IPS-20b (cell line): Measurements from ENCODE around the gene LEFTY1.

Experiments
- H3K27ac ChIP-seq: one replicate; pipeline ENCODE4 v1.5.1; 2013; ENCODE audit warnings: low read length
- H3K27me3 ChIP-seq: 2 replicates; pipeline ENCODE4 v1.6.1; 2013; ENCODE audit warnings: mild to moderate bottlenecking, low read length, inconsistent platforms; ENCODE audit not compliant: insufficient read depth
- H3K36me3 ChIP-seq: 2 replicates; pipeline ENCODE4 v1.6.1; 2013; ENCODE audit warnings: low read depth, mild to moderate bottlenecking, inconsistent platforms, low read length, moderate library complexity; ENCODE audit not compliant: insufficient read depth
- H3K4me1 ChIP-seq: 2 replicates; pipeline ENCODE4 v1.6.1; 2013; ENCODE audit warnings: mild to moderate bottlenecking, control low read depth, inconsistent platforms, low read length, moderate library complexity; ENCODE audit not compliant: insufficient read depth
- H3K4me3 ChIP-seq: 2 replicates; pipeline ENCODE4 v1.5.1; 2013; ENCODE audit warnings: mild to moderate bottlenecking, low read length, inconsistent platforms
- H3K9ac ChIP-seq: 2 replicates; pipeline ENCODE4 v1.6.1; 2013; ENCODE audit warnings: low read depth, mild to moderate bottlenecking, inconsistent platforms, low read length, moderate library complexity
- H3K9me3 ChIP-seq: 2 replicates; pipeline ENCODE4 v1.6.1; 2013; ENCODE audit warnings: mild to moderate bottlenecking, low read depth, low read length, inconsistent platforms; ENCODE audit not compliant: insufficient read depth

The LEFTY1 gene

GRCh38 chr1:225875044-225875815 is 13.7 kb downstream of the LEFTY1 start:
- H3K4me1 ChIP-seq: peaks cover 9% of the 10 kb centered on the region
- no peaks in the 10 kb centered on the region for H3K27me3 ChIP-seq
- H3K27ac ChIP-seq: no peak overlapping the region
- H3K9me3 ChIP-seq: no peaks in the 10 kb centered on the region
- peaks cover 46% of the 10 kb centered on the region for H3K36me3 ChIP-seq
- no peak overlapping the region for H3K4me3 ChIP-seq
- no peak overlapping the region for H3K9ac ChIP-seq

GRCh38 chr1:225874431-225874830 is 14.5 kb downstream of the LEFTY1 start:
- no peaks in the 10 kb centered on the region for H3K9me3 ChIP-seq
- H3K27me3 ChIP-seq: no peaks in the 10 kb centered on the region
- H3K4me1 ChIP-seq: peaks cover 2% of the 10 kb centered on the region; the same call in 1 of the 2 replicates
- H3K9ac ChIP-seq: no peak overlapping the region
- H3K4me3 ChIP-seq: no peak overlapping the region
- H3K36me3 ChIP-seq: peaks cover 46% of the 10 kb centered on the region
- H3K27ac ChIP-seq: no peak overlapping the region

GRCh38 chr1:225873281-225873850 is 15.6 kb downstream of the LEFTY1 start:
- no peak overlapping the region for H3K9ac ChIP-seq
- peaks cover 48% of the 10 kb centered on the region for H3K36me3 ChIP-seq
- no peak overlapping the region for H3K27ac ChIP-seq
- H3K4me3 ChIP-seq: no peak overlapping the region
- no peaks in the 10 kb centered on the region for H3K27me3 ChIP-seq
- H3K4me1 ChIP-seq: peaks cover under 1% of the 10 kb centered on the region; the same call in 1 of the 2 replicates
- H3K9me3 ChIP-seq: no peaks in the 10 kb centered on the region

GRCh38 chr1:225872075-225872430 is 16.9 kb downstream of the LEFTY1 start:
- Histone ChIP-seq H3K27me3 (no peaks in the 10 kb centered on the region), H3K4me3 (no peak overlapping the region), H3K9me3 (no peaks in the 10 kb centered on the region), H3K27ac (no peak overlapping the region), H3K36me3 (peaks cover 53% of the 10 kb centered on the region), H3K9ac (no peak overlapping the region), H3K4me1 (no peaks in the 10 kb centered on the region)

- peaks cover 53% of the 10 kb centered on the region for H3K36me3 ChIP-seq
- no peak overlapping the region for H3K4me3 ChIP-seq
- no peaks in the 10 kb centered on the region for H3K4me1 ChIP-seq
- no peak overlapping the region for H3K27ac ChIP-seq
- H3K9me3 ChIP-seq: no peaks in the 10 kb centered on the region
- H3K27me3 ChIP-seq: no peaks in the 10 kb centered on the region
- no peak overlapping the region for H3K9ac ChIP-seq
Observed at GRCh38 chr1:225871359-225872074, 17.4 kb downstream of the LEFTY1 start.

- no peak overlapping the region for H3K4me3 ChIP-seq
- H3K27ac ChIP-seq: no peak overlapping the region
- no peaks in the 10 kb centered on the region for H3K27me3 ChIP-seq
- no peak overlapping the region for H3K9ac ChIP-seq
- peaks cover 54% of the 10 kb centered on the region for H3K36me3 ChIP-seq
- no peaks in the 10 kb centered on the region for H3K4me1 ChIP-seq
- H3K9me3 ChIP-seq: no peaks in the 10 kb centered on the region
Observed at GRCh38 chr1:225870911-225871310, 18.0 kb downstream of the LEFTY1 start.

GRCh38 chr1:225868631-225869330 is 20.2 kb downstream of the LEFTY1 start:
- H3K36me3 ChIP-seq: peaks cover 66% of the 10 kb centered on the region
- no peak overlapping the region for H3K27ac ChIP-seq
- no peaks in the 10 kb centered on the region; the same call in 1 of the 2 replicates for H3K4me1 ChIP-seq
- H3K27me3 ChIP-seq: no peaks in the 10 kb centered on the region
- no peaks in the 10 kb centered on the region for H3K9me3 ChIP-seq
- no peak overlapping the region for H3K9ac ChIP-seq
- no peak overlapping the region for H3K4me3 ChIP-seq

- Histone ChIP-seq H3K4me1 (no peaks in the 10 kb centered on the region; the same call in 1 of the 2 replicates), H3K4me3 (no peak overlapping the region), H3K27ac (no peak overlapping the region), H3K36me3 (peaks cover 75% of the 10 kb centered on the region), H3K27me3 (no peaks in the 10 kb centered on the region), H3K9ac (no peak overlapping the region), H3K9me3 (no peaks in the 10 kb centered on the region)
Observed at GRCh38 chr1:225866981-225867380, 22.0 kb downstream of the LEFTY1 start.

- Histone ChIP-seq H3K27ac (no peak overlapping the region), H3K36me3 (peaks cover 78% of the 10 kb centered on the region), H3K4me1 (no peaks in the 10 kb centered on the region; the same call in 1 of the 2 replicates), H3K9ac (no peak overlapping the region; the same call in 1 of the 2 replicates), H3K27me3 (no peaks in the 10 kb centered on the region), H3K4me3 (no peak overlapping the region), H3K9me3 (no peaks in the 10 kb centered on the region)
Observed at GRCh38 chr1:225866061-225866837, 22.7 kb downstream of the LEFTY1 start.

- Histone ChIP-seq H3K4me3 (no peak overlapping the region), H3K27ac (no peak overlapping the region), H3K27me3 (no peaks in the 10 kb centered on the region), H3K4me1 (no peaks in the 10 kb centered on the region; the same call in 1 of the 2 replicates), H3K9me3 (no peaks in the 10 kb centered on the region), H3K36me3 (peaks cover 78% of the 10 kb centered on the region), H3K9ac (no peak overlapping the region)
Observed at GRCh38 chr1:225865514-225865913, 23.4 kb downstream of the LEFTY1 start.

- Histone ChIP-seq H3K9me3 (no peaks in the 10 kb centered on the region), H3K27me3 (no peaks in the 10 kb centered on the region), H3K27ac (no peak overlapping the region), H3K36me3 (peaks cover 77% of the 10 kb centered on the region), H3K4me3 (no peak overlapping the region), H3K4me1 (no peaks in the 10 kb centered on the region; the same call in 1 of the 2 replicates), H3K9ac (no peak overlapping the region)
Observed at GRCh38 chr1:225863167-225863566, 25.8 kb downstream of the LEFTY1 start.
